ENCODE measurements around the gene CD1D.

CD1D gene

GRCh38 chr1:158227904-158228623 is 47.4 kb downstream of the CD1D start:
- no peak for ATAC-seq (ENCODE audit: low read depth)
- no peak overlapping the region for H3K27ac ChIP-seq (ENCODE audit: poor library complexity, severe bottlenecking)

More at GRCh38 chr1:158227904-158228623, 47.4 kb downstream of the CD1D start:
- no peak for DNase-seq (ENCODE audit: low spot score)
- Histone ChIP-seq H3K9me3 (ENCODE audit: severe bottlenecking) (no peaks in the 10 kb centered on the region), H3K36me3 (ENCODE audit: low read depth) (no peaks in the 10 kb centered on the region; the same call in 1 of the 2 replicates), H3K4me3 (ENCODE audit: severe bottlenecking) (no peak overlapping the region), H3K27me3 (ENCODE audit: insufficient read depth, poor library complexity, severe bottlenecking) (peaks cover 3% of the 10 kb centered on the region), H3K4me1 (ENCODE audit: insufficient read depth, poor library complexity, severe bottlenecking) (no peaks in the 10 kb centered on the region)
- no peak for TF ChIP-seq CTCF (IDR thresholded peaks at IDR 0.05; ENCODE audit: poor library complexity, severe bottlenecking)

Measured in RWPE2 (cell line).